GM19043 (cell line): ENCODE data around the gene VPS45.

Source experiments
- ATAC-seq: cut with Tn5 transposase; IDR thresholded peaks from one replicate; pipeline ENCODE4 v1.9.1; 2021; ENCODE audit warnings: low read depth; ENCODE audit not compliant: unreplicated experiment

VPS45 gene

GRCh38 chr1:150155413-150156071 is 88.0 kb downstream of the VPS45 start:
- ATAC-seq: no peak

DNA sequence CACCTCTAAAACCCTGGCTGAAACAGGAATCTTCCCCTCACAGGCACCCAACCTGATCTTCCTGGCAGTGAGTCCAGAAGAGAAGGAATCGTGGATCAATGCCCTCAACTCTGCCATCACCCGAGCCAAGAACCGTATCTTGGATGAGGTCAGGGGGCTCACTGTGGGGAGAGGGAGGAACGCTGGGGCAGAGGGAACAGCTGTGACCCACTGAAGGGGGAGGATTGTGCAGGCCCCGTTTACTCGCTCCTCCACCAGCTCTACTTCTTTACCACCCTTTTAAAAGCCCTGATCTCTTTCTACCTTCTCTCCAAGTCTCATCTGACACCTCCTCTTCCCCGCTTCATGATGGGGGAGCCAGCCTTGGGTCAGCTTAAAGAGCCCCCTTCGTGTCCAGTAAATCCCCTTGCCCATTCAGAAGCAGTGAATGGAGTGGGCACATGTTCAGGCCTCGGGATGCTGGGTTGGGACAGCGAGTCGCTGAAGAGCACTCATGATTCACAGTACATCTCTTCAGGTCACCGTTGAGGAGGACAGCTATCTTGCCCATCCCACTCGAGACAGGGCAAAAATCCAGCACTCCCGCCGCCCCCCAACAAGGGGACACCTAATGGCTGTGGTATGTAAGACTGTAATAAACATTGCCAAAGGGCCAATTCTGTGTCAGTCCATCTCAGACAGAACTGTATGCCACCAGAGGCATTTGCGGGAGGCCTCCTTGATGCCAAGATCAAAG is 89.5 kb downstream of the VPS45 start:
- ATAC-seq: no peak

GRCh38 chr1:150159550-150159949 is 92.0 kb downstream of the VPS45 start:
- ATAC-seq: no peak

DNA sequence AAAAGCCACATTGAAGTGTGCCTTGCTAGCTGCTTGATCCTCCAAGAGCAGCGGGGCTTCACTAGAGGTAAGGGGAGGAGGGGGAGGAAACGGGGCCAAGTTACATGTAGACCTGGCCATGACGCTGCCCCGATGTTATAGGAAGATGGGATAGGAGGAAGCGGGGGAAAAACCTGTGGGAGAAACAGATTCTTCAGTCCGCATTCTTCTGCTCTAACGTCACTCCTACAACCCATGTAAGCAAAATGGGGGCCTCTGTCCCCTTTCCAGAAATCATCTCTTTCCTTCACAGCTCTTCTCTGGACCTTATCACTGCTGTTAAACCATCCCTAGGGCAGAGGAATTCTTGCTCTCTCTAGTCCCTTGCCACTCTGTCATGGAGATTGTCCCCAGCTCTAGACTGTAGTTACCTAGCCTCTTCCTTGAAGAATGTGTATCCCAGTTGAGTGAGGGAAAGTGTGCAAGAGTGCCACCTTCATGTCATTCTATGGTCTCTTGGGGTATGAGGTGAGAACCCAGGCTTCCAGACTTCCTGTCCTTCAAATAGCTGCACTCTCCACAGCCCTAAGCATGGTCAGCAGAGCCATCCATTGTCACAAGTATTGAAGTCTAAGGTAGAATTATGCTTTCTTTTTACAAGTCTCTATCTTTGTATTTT is 93.5 kb downstream of the VPS45 start:
- no peak for ATAC-seq

- ATAC-seq: no peak
Observed at GRCh38 chr1:150161747-150162581, 94.4 kb downstream of the VPS45 start.

DNA sequence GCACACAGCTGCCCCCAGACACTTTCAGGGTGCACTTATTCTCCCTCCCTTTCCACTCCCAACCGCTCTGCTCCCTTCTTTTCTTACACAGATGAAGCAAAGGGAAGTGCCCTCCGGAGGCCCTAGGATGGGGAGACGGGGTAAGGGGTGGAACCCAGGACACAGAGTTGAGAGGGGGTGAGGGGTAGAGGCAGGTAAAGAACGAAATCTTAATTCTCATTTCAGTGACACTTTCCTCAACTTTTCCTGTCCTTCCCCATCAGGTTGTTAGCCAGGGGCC is 94.9 kb downstream of the VPS45 start:
- no peak for ATAC-seq

- peak; percentile 39 for ATAC-seq
Observed at GRCh38 chr1:150162862-150163706, 95.5 kb downstream of the VPS45 start.

DNA sequence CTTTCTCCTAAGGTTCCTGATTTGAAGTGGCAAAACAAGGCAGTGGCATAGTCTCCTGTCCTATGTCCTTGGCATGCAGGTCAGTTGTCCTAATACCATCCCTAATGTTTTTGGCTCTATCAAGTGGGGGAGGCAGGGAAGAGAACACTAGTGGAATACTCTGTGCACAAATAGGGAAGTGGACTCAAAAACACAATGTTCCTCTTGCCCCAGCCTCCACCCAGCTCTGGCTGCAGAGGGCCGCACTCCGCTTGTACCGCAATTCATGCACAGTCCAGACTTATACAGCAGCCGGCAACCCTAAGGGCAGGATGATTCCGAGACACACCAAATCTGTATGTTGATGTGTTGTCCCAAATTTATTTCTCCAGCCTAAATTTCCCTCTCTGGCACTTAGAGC is 96.6 kb downstream of the VPS45 start:
- ATAC-seq: no peak

DNA sequence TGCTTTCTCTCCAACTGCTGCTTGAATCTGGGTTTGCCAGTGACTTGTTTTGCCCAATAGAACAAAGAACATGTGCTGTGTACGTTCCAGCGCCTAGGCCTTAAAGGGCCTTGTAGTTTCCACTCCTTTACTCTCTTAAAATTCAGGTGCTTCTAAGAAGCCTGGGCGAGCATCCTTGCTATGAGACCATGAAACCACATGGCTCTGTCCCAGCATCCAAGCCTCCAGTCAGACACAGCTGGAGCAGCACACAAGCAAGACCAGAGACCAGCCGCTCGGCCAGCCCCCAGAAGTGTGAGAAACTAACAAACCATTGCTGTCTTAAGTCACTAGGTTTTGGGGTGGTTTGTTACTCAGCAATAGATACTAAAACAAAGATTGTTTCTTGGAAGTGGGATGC is 97.2 kb downstream of the VPS45 start:
- ATAC-seq: no peak

GRCh38 chr1:150165622-150166612 is 98.3 kb downstream of the VPS45 start:
- no peak for ATAC-seq

GRCh38 chr1:150168960-150169601 is 101.5 kb downstream of the VPS45 start:
- no peak for ATAC-seq

DNA sequence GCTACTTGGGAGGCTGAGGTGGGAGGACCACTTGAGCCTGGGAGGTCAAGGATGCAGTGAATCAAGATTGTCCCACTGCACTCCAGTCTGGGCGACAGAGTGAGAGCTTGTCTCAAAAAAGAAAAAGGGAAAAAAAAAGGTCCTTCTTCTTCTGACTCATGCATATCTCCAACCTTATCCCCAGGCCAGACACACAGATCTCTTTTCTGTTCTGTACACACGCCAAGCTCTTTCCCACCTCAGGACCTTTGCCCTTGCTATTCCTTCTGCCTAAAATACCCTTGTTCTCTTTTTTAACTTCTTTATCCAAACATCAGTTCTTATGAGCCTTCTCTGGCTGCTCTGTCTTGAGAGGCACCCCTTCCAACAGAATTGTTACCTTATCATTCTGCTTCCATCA is 104.2 kb downstream of the VPS45 start:
- ATAC-seq: no peak

DNA sequence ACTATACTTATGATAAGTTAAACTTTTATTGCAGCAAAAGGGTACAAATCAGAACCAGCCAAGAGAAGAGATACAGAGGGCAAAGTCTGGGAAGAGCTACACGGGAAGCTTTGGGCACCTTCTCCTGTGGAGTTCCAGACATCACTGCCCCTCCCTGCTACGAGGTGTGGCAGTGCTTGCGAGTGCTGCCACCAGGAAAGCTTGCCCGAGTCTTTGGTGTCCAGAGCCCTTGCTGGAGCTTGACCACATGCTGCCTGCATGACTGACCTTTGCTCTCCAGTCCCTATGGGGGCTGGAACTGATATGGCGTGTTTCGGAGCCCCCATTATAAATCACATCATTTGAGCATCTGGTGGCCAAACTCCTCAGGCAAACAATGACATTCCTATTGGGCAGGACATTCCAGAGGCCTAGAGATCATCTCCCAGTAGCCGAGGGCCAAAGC is 105.6 kb downstream of the VPS45 start:
- no peak for ATAC-seq

GRCh38 chr1:150176593-150176992 is 109.0 kb downstream of the VPS45 start:
- ATAC-seq: no peak

- ATAC-seq: no peak
Observed at GRCh38 chr1:150178548-150178947, 111.0 kb downstream of the VPS45 start.

DNA sequence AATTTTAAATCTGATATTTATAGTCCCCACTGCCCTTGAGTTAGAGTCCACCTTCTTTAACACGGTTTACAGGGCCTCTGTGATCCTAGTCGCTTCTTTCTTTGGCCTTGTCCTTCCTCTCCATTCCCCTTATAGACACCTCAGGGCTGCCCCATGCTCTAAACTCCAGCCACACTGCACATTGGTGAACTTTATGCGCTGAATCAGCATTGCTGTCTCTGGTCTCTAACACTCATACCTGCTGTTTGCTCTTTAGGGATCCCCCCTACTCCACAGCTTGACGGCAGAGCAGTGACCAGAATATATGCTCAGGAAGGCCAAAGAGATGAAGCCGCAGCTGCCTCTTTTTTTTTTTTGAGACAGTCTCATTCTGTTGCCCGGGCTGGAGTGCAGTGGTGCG is 112.3 kb downstream of the VPS45 start:
- ATAC-seq: no peak

DNA sequence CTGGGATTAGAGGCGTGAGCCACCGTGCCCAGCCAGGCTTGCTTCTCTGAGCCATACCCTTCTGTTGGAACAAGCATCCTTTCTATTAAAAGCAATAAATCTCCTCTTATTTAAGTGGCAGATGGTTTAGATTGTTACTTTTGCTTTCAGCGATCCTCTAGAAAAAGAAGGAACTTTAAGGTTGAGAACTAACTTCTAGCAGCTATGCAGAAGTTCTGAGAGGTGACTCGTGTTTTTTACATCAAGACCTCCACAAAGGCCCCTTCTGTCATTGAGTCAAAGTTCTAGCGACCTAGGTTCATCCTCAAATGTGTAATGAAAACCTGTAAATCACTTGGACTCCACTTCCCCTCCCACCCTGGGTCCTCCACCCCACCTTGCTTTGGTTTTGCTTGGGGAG is 112.9 kb downstream of the VPS45 start:
- ATAC-seq: no peak

DNA sequence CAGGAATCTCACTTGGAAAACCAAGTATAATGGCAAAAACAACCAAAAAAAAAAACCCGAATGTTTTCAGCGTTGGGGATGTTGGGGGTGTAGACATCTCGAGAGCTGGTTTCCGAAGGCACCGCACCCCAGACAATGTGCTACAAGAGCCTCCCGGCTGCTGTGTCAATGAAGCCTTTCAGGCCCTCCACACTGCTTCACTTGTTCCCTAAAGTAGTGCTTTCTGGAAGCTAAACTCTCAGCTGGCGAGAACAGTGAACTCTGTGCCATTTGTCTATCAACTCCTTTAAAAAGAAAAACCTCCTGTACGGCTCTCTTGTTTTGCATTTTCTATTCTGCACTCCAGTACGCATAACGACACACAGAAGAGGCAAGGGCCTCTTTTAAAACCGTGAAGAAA is 114.7 kb downstream of the VPS45 start:
- no peak for ATAC-seq

- no peak for ATAC-seq
Observed at GRCh38 chr1:150183061-150183460, 115.5 kb downstream of the VPS45 start.
